OCI-LY1 (cell line): ENCODE data around the gene PTPRF.

Experiments used
- H2AFZ ChIP-seq: fragments of 200-600 bp; sonication (generic), shearing (Covaris generic); 2 replicates; pipeline ENCODE4 v1.6.0; 2014; ENCODE audit warnings: antibody characterized with exemption, mild to moderate bottlenecking, low read length
- H3F3A ChIP-seq: fragments of 200-600 bp; sonication (generic), shearing (Covaris generic); 2 replicates; pipeline ENCODE4 v1.6.0; 2014; ENCODE audit warnings: mild to moderate bottlenecking, antibody characterized with exemption, low read length, moderate library complexity; ENCODE audit not compliant: insufficient read depth
- H3K27ac ChIP-seq: fragments of 200-600 bp; sonication (generic); 2 replicates; pipeline ENCODE4 v1.5.1; 2014; ENCODE audit warnings: low read length, mixed run types, mild to moderate bottlenecking, low read depth; ENCODE audit not compliant: poor library complexity, severe bottlenecking
- H3K27me3 ChIP-seq: fragments of 200-600 bp; sonication (generic); 2 replicates; pipeline ENCODE4 v1.6.0; 2014; ENCODE audit warnings: antibody characterized with exemption, mild to moderate bottlenecking, low read length, moderate library complexity; ENCODE audit not compliant: insufficient read depth
- H3K36me3 ChIP-seq: fragments of 200-600 bp; sonication (generic); 2 replicates; pipeline ENCODE4 v1.6.1; 2014; ENCODE audit warnings: mild to moderate bottlenecking, antibody characterized with exemption, low read length, moderate library complexity, mixed read lengths; ENCODE audit not compliant: insufficient read depth
- H3K4me1 ChIP-seq: fragments of 200-600 bp; sonication (generic); 2 replicates; pipeline ENCODE4 v1.5.1; 2014; ENCODE audit warnings: mild to moderate bottlenecking, low read length, moderate library complexity; ENCODE audit not compliant: insufficient read depth, severe bottlenecking
- H3K4me2 ChIP-seq: fragments of 200-600 bp; sonication (generic), shearing (Covaris generic); 2 replicates; pipeline ENCODE4 v1.6.1; 2014; ENCODE audit warnings: low read length
- H3K4me3 ChIP-seq: fragments of 200-600 bp; sonication (generic); 2 replicates; pipeline ENCODE4 v1.5.1; 2014; ENCODE audit warnings: low read length, low read depth, mild to moderate bottlenecking, mixed read lengths; ENCODE audit not compliant: poor library complexity, severe bottlenecking
- H3K79me2 ChIP-seq: fragments of 200-600 bp; shearing (Covaris generic); 2 replicates; pipeline ENCODE4 v1.6.1; 2016; ENCODE audit warnings: mixed run types, low read length, mixed read lengths; ENCODE audit not compliant: insufficient read depth
- H3K9ac ChIP-seq: fragments of 200-600 bp; sonication (generic), shearing (Covaris generic); 2 replicates; pipeline ENCODE4 v1.6.1; 2014; ENCODE audit warnings: mild to moderate bottlenecking, low read length, mixed read lengths
- H3K9me2 ChIP-seq: fragments of 200-600 bp; sonication (generic), shearing (Covaris generic); 2 replicates; pipeline ENCODE4 v1.6.1; 2014; ENCODE audit warnings: low read depth, mild to moderate bottlenecking, low read length, mixed read lengths
- H3K9me3 ChIP-seq: fragments of 200-600 bp; shearing (Covaris generic); 2 replicates; pipeline ENCODE4 v1.6.1; 2014; ENCODE audit warnings: low read length, mixed read lengths
- H4K20me1 ChIP-seq: fragments of 200-600 bp; sonication (generic), shearing (Covaris generic); 2 replicates; pipeline ENCODE4 v1.6.0; 2016; ENCODE audit warnings: mild to moderate bottlenecking, low read length; ENCODE audit not compliant: insufficient read depth
- EZH2 ChIP-seq: fragments of 200-600 bp; sonication (generic), shearing (Covaris generic); IDR thresholded peaks from 2 replicates; pipeline ENCODE4 v1.8.0; 2017; ENCODE audit warnings: borderline replicate concordance, mixed run types, mild to moderate bottlenecking, antibody characterized with exemption, low read length, moderate library complexity, mixed read lengths
- TF ChIP-seq, protein P1 (sequence below): fragments of 200-600 bp; sonication (generic), shearing (Covaris generic); IDR thresholded peaks from 2 replicates; pipeline ENCODE4 v1.5.1; 2017; ENCODE audit warnings: mild to moderate bottlenecking, antibody characterized with exemption, low read length, moderate library complexity, mixed read lengths

Gene PTPRF

DNA sequence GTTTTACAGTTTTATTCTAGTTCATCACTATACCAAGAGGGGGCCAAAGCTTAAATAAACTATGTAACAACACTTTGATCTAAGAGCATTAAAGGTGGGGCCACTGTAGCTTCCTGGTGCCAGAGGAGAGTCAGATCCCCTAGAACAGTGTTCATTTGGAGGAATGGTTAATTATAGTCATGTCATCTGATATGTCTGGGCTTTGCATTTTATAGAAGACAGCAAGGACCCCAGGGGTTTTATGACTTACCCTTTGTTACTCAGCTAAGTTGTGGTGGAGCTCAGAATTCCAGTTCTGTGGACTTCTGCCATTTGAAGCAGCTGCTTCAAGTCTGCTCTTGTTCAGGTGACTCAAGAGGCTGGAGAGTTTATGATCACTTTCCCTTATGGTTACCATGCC, 135.9 kb downstream of the PTPRF start:
- no peak overlapping the region for H3K4me2 ChIP-seq
- no peak overlapping the region for H3K9ac ChIP-seq
- H3K4me3 ChIP-seq = no peak overlapping the region
- no peaks in the 10 kb centered on the region for H3K4me1 ChIP-seq
- no peak overlapping the region for H3K27ac ChIP-seq
- H3K9me2 ChIP-seq = no peaks in the 10 kb centered on the region
- H4K20me1 ChIP-seq = no peaks in the 10 kb centered on the region
- no peaks in the 10 kb centered on the region for H3K79me2 ChIP-seq
- no peaks in the 10 kb centered on the region for H3F3A ChIP-seq
- peaks cover 99% of the 10 kb centered on the region for H3K36me3 ChIP-seq
- H3K9me3 ChIP-seq = no peaks in the 10 kb centered on the region
- no peaks in the 10 kb centered on the region for H3K27me3 ChIP-seq
- no peak overlapping the region for H2AFZ ChIP-seq
- TF ChIP-seq, protein P1, sequence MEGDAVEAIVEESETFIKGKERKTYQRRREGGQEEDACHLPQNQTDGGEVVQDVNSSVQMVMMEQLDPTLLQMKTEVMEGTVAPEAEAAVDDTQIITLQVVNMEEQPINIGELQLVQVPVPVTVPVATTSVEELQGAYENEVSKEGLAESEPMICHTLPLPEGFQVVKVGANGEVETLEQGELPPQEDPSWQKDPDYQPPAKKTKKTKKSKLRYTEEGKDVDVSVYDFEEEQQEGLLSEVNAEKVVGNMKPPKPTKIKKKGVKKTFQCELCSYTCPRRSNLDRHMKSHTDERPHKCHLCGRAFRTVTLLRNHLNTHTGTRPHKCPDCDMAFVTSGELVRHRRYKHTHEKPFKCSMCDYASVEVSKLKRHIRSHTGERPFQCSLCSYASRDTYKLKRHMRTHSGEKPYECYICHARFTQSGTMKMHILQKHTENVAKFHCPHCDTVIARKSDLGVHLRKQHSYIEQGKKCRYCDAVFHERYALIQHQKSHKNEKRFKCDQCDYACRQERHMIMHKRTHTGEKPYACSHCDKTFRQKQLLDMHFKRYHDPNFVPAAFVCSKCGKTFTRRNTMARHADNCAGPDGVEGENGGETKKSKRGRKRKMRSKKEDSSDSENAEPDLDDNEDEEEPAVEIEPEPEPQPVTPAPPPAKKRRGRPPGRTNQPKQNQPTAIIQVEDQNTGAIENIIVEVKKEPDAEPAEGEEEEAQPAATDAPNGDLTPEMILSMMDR = no peak
- TF ChIP-seq EZH2 = no peak

DNA sequence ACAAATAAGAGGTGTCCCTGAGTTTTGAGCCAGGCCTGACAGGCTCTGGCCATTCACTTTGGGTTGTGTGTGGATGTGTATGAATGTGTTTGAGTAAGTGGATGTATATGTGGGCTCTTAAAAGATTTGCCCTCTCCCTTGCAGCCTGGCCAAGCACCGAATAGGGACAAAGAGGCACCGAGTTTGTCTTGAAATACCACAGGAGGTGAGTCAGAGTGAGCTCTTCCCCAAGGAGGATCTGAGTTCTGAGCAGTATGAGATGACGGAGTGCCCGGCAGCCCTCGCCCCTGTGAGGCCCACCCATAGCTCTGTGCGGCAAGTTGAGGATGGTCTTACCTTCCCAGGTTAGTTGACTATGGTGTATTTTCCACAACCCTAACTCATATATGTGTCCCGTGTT, 138.3 kb downstream of the PTPRF start:
- H3K9me2 ChIP-seq = no peaks in the 10 kb centered on the region
- H2AFZ ChIP-seq = no peak overlapping the region
- H3K4me3 ChIP-seq = no peak overlapping the region
- no peaks in the 10 kb centered on the region for H3K4me1 ChIP-seq
- H4K20me1 ChIP-seq = no peaks in the 10 kb centered on the region
- H3F3A ChIP-seq = no peaks in the 10 kb centered on the region
- H3K9me3 ChIP-seq = no peaks in the 10 kb centered on the region
- H3K4me2 ChIP-seq = no peak overlapping the region
- no peak for TF ChIP-seq EZH2
- TF ChIP-seq, protein P1 = no peak
- no peaks in the 10 kb centered on the region for H3K79me2 ChIP-seq
- no peak overlapping the region for H3K27ac ChIP-seq
- H3K36me3 ChIP-seq = peaks cover 95% of the 10 kb centered on the region
- no peak overlapping the region for H3K9ac ChIP-seq
- no peaks in the 10 kb centered on the region for H3K27me3 ChIP-seq

DNA sequence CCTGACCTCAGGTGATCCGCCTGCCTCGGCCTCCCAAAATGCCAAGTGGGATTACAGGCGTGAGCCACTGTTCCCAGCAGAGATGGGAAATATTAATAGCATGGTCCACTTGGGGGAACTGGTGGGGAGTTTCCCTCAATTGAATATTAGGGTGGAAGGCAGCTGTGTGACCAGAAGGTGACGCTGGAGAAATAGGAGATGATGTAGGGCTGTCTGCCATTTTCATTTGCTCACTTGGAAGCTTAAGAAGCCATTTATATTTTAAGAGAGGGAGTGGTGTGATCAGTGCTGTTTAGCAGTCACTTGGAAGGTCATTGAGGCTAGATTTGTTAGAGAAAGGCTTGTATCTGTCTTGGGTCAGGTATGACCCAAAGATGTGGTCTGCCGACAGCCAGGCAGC, 139.2 kb downstream of the PTPRF start:
- no peak overlapping the region for H2AFZ ChIP-seq
- H3K9ac ChIP-seq = no peak overlapping the region
- H4K20me1 ChIP-seq = no peaks in the 10 kb centered on the region
- no peaks in the 10 kb centered on the region for H3K9me2 ChIP-seq
- no peak overlapping the region for H3K27ac ChIP-seq
- TF ChIP-seq, protein P1 = no peak
- no peak overlapping the region for H3K4me2 ChIP-seq
- no peak overlapping the region for H3K4me3 ChIP-seq
- no peaks in the 10 kb centered on the region for H3K27me3 ChIP-seq
- H3K4me1 ChIP-seq = no peaks in the 10 kb centered on the region
- H3K9me3 ChIP-seq = no peaks in the 10 kb centered on the region
- peaks cover 95% of the 10 kb centered on the region for H3K36me3 ChIP-seq
- H3K79me2 ChIP-seq = no peaks in the 10 kb centered on the region
- H3F3A ChIP-seq = no peaks in the 10 kb centered on the region
